SKM-1 treated with dmso at 0.1 percent for 144 hours (cell line): ENCODE measurements around the gene BRPF3.

ENCODE experiments used
- DNase-seq: peaks from one replicate; lab custom pipeline; 2025; ENCODE audit not compliant: unreplicated experiment; lab: John Stamatoyannopoulos, UW

The BRPF3 gene

GRCh38 chr6:36196113-36196879 lies at the start of gene BRPF3:
Gene BRPF3 (plus strand): TSS chr6:36196744. CDS start chr6:36200323, 3,579 bp downstream.
- peak; percentile 42 for DNase-seq

DNA sequence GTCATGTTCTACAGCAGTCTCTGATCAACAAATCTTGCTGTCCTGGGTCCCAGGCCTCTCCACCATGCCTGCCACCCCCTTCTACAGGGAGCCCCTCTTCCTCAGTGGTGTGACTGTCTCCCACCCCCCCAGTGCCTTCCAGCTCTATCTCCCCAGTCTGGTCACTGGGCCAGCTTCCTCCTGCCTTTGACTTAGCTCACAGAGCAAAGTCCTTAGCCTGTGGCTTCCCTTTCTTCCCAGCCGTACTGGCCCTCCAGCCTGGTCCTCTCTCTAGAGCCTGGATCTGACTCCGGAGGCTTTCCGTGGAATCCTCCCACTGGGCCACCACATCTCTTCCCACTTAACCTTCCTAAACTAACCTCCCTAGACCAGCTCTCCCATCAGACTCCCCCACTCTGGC lies 49.2 kb upstream of the BRPF3 start:
- DNase-seq = no peak

DNA sequence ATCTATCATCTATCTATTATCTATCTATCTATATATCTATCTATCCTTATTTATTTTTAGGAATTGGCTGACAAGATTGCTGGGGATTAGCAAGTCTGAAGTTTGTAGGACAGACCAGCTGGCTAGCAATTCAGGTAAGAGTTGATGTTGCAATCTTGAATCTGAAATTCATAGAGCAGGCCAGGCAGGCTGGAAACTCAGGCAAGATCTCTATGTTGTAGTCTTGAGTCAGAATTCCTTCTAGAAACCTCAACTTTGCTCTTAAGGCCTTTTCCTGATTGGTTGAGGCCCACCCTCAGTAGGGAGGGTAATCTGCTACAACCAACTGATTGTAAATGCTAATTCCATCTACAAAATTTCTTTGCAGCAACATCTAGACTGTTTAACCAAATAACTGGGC lies 47.1 kb upstream of the BRPF3 start:
- DNase-seq = no peak

- no peak for DNase-seq
These were observed 46.3 kb upstream of the BRPF3 start for GRCh38 chr6:36150283-36150682.

GRCh38 chr6:36154286-36154685 lies 42.3 kb upstream of the BRPF3 start:
- DNase-seq = no peak

- no peak for DNase-seq
These were observed 40.9 kb upstream of the BRPF3 start for GRCh38 chr6:36155662-36156061.

- DNase-seq = no peak
These were observed 36.3 kb upstream of the BRPF3 start for GRCh38 chr6:36160147-36160760.

GRCh38 chr6:36169023-36170007 lies 27.2 kb upstream of the BRPF3 start:
- DNase-seq = no peak

DNA sequence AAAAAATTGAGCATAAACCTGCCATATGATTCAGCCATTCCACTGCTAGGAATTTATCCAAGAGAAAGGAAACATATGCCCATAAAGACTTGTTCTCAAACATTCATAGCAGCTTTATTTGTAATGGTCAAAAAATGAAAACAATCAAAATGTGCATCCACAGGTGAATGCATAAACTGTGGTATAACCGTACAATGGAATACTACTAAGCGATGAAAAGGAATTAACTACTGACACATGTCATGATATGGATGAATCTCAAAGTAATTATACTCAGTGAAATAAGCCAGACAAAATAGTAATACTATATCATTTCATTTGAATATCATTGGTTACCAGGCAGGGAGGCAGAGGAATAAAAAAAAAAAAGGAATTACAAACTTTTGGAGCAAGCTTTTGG lies 25.8 kb upstream of the BRPF3 start:
- DNase-seq = no peak

DNA sequence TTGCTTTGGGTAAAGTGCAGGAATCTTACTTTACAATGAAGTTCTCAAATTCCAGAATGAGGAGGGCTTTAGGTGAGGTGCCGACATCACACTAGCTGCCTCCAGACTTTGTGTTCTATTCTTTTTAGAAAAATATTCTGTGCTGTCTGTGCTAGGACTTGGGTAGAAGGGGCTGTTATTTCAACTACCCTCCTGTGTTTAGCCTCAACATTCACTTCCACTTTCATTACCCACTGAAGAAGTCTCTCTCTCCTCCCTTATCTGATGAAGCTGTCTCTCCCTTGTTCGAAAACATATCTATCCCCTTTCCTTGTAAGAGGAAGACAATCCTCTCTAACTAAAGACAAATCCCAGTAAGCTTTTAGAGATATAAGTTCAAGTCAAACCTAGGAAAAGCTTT lies 25.0 kb upstream of the BRPF3 start:
- no peak for DNase-seq

GRCh38 chr6:36177166-36177565 lies 19.4 kb upstream of the BRPF3 start:
- no peak for DNase-seq

DNA sequence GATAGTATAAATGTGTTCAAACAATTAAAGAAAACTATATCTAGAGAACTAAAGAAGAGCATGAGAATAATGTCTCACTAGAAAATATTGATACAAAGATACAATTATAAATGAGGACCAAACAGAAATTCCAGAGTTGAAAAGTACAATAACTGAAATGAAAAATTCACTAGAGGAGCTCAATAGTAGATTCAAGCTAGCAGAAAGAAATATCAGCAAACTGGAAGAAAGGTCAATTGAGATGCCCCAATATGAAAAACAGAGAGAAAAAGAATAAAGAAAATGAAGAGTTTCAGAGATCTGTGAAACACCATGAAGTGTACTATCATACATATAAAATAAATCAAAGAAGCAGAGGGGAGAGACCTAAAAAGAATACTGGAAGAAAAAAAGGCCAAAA lies 18.0 kb upstream of the BRPF3 start:
- DNase-seq = no peak

GRCh38 chr6:36180126-36180525 lies 16.4 kb upstream of the BRPF3 start:
- no peak for DNase-seq

DNA sequence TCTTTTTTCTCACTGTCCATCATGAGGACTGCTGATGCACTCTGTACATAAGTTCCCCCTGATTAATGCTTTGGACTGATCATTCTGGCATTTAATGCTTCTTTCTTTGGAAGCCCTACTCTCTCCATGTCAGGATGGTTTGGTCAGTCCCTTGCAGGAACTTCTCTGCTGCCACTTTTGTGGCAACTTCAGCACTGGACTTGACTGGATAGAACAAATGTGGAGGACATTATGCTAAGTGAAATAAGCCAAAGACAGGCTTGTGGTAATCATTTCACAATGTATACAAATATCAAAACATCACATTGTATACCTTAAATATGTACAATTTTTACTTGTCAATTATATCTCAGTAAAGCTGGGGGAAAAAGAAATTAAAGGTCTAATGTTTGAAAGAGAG lies 12.2 kb upstream of the BRPF3 start:
- no peak for DNase-seq

GRCh38 chr6:36186199-36186598 lies 10.3 kb upstream of the BRPF3 start:
- no peak for DNase-seq

GRCh38 chr6:36187446-36187845 lies 9.1 kb upstream of the BRPF3 start:
- DNase-seq = no peak

- DNase-seq = no peak
These were observed 952 bp upstream of the BRPF3 start for GRCh38 chr6:36195471-36196112.

DNA sequence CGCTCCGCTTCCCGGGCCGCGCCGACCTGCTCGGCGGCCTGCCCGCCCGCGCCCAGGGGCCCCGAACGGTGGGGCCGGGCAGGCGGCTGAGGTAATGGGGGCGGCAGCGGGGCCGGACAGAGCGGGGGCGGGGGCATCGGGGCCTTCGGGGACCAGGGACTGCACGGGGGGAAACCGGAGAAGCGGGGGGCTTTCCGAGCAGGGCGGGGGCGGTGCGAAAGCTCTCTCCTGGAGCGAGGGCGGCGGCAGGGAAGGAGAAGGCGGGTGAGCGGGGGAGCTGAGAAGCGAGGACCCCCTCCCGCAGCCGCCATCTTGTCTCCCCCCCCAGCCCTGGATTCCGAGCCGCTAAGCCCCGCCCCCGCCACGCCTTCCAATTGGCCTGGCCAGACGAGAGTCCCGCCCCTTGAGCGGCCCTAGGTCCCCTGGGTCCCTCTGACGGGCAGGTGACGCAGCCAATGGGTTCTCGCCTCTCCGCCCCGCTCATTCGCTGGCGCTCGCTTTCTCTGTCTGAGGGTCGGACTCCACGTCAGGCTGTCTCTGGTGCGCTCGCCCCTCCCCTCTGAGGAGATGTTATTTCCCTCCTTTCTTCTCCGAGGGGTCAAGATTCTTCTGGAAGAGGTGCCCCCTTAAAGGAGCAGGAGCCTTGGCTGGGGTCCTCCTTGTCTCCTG lies 470 bp downstream of the BRPF3 start:
- peak; percentile 95 for DNase-seq

DNA sequence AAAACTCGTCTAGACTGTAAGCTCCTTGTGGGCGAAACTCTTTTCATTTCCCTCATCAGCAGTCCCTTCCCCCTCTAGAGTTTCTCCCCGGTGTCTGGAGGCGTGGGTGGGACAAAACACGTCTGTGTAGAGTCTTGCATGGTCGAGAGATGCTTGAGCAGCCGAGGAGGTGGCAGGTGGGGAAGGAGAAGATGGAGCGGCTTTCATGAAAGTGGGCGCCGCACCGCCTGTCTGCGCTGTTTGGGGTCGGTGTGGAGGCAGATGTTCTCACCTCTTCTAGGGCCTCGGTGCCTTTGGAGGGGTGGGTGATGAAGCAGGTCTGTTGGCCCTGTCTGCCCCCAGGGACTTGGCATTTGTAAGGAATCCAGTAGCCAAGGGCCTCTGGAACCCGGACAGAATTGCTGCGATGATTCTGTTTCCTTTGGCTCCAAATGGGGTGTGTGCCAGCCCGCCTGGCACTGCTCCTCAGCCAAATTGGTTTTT lies 1.2 kb downstream of the BRPF3 start:
- no peak for DNase-seq

DNA sequence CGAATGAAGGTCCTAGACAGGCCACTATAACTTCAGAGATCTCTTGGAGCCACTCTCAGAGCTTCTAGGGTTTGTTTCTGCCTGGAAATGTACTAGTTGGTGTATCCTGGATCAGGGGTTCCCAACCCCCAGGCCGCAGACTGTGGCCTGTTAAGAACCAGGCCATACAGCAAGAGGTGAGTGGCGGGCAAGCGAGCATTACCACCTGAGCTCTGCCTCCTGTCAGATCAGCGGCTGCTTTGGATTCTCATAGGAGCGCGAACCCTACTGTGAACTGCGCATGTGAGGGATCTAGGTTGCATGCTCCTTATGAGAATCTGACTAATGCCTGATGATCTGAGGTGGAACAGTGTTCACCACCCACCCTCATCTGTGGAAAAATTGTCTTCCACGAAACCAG lies 2.4 kb downstream of the BRPF3 start:
- DNase-seq = no peak
